ENCODE data around the gene ANKRD28.

DNA sequence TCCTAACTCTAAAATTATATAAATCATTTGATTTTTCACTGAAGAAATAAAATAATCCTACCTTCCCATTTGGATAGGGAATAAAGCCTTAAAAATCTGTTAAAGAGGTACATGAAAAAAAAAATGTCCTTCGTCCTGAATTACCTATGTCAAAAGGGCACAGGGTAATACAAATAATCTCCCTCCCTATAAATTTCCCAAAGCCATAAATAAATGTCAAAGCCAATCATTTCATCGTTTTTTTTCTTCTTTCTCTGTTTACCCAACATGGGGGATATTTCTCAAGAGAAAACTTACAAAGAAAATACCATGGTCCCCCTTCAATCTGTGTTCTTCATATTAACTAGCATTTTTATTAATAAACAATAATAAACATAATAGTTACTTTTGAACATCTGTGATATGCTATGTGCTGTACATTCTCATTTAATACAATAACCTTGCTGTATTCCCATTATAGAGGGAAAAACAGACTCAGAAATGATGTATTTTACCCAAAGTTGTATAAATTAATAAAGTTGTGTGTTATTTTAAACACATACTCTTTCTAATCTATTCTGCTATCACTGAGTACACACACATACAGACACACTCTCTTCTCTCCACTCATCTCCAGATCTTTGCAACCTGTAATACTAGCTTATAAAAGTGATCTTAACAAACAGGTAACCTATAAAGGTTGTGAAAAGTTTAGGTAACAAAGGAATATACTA is 910 bp upstream of the ANKRD28 start:
- TF ChIP-seq, protein P1, sequence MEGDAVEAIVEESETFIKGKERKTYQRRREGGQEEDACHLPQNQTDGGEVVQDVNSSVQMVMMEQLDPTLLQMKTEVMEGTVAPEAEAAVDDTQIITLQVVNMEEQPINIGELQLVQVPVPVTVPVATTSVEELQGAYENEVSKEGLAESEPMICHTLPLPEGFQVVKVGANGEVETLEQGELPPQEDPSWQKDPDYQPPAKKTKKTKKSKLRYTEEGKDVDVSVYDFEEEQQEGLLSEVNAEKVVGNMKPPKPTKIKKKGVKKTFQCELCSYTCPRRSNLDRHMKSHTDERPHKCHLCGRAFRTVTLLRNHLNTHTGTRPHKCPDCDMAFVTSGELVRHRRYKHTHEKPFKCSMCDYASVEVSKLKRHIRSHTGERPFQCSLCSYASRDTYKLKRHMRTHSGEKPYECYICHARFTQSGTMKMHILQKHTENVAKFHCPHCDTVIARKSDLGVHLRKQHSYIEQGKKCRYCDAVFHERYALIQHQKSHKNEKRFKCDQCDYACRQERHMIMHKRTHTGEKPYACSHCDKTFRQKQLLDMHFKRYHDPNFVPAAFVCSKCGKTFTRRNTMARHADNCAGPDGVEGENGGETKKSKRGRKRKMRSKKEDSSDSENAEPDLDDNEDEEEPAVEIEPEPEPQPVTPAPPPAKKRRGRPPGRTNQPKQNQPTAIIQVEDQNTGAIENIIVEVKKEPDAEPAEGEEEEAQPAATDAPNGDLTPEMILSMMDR (IDR thresholded peaks at IDR 0.05): no peak
- TF ChIP-seq POLR2A (IDR thresholded peaks at IDR 0.05) (no peak), POLR2AphosphoS5 (IDR thresholded peaks at IDR 0.05) (no peak)

Data from prostate gland (tissue), 2 donors.